ENCODE measurements around the gene ORC5.

The ORC5 gene

DNA sequence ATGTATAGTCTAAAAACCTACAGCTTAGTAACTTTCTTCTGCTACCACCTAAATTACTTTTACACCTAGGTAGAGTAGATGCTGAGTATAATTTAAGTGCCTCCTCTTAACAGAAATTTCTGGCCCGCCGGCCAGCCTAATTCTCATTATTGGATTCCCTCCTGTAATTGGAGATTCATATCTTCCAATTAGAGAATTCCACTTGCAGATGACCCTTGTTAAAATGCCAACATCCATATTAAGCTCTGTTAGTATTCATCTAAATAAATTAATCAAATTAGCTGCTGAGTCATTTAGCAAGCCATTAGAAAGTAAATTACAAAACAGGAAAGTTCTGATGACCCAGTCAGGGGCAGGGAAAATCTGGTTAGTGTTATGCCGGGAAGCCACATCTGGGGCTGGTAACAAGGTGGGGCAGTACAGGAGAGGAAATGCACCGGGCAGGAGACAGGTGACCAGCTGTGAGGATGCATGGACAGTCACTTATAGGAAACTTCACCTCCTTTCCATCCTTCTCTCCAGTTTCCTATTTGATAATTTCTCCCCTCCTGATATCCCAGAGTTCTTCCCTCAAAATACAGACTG lies 82.8 kb downstream of the ORC5 start:
- DNase-seq, result no peak

DNA sequence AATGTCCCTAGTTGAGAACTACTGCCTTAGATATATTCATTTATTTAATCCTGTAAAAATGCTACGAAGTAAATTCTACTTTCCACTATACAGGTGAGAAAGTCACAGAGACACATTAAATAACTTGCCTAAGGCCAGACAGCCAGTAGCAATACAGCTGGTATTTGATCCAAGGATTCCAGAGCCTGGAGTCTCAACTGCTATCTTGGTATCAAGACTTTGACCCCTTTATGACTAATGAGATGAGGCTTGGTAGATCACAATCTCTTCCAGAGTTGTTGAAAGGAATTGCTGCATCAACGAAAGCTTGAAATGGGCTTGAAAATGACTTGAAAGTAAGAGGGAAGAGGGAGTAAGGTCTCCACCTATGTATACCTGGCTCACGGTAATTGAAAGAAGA lies 83.3 kb downstream of the ORC5 start:
- no peak for DNase-seq

DNA sequence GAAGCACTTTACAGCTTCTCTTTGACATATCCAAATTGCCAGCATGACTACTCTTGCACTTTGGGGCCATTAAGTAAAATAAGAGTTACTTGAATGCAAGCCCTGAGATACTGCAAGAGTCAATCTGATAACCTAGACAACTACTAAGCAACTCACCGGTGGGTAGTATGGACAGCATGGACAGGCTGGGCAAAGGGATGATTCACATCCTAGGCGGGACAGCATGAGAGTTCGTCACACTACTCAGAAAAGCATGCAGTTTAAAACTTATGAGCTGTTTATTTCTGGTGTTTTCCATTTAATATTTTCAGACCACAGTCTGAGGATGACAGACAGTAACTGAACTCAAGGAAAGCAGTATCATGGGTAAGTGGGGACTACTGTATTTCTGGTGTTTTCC lies 84.0 kb downstream of the ORC5 start:
- no peak for DNase-seq

DNA sequence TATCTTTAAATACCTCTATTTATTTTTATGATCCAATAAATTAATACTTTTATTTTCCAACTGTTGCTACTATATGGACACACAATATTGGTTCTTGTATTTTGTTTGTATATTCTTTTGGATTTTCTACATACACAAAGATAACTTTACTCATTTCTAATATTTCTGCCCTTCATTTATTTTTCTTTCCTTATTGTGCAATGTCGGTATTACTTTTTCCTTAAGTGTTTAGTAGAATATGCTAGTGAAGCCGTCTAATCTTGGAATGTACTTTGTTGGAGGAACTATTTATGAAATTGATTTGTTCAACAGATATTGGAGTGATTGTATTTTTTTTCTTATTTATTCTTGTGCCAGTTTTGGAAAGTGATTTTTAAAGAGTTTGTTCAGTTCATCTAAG lies 94.0 kb downstream of the ORC5 start:
- no peak for DNase-seq

DNA sequence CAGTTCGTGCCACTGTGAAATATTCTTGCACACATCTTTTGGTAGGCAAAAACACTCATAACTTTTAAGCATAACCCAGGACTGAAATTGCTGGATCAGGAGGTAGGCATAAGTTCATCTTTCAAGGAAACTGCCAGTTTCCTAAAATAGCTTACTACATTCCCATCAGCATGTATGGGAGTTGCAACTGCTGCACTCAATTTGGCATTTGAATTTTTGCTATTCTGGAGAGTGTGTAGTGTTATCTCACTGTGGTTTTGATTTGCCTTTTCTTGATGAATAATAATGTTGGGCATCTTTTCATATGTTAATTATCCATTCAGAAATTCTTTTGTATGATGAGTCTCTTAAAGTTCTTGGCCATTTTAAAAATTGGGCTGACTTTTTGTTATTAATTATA lies 95.2 kb downstream of the ORC5 start:
- DNase-seq, result no peak

DNA sequence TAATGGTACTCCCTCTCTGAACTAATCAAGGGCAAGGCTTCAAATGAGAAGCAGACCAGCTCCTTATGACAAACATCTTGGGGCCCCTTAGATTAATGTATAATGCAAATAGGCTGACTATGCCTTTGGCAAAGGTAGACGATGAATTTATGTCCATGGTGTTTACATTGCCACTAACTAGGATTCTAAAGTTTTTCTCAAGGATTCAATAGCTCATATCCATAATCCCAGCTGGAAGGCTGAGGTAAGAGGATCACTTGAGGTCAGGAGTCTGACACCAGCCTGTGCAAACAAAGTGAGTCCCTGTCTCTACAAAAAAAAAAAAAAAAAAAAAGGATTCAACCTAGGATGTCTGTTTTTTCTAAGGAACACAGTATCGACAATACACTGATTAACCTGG lies 96.5 kb downstream of the ORC5 start:
- DNase-seq, result no peak

DNA sequence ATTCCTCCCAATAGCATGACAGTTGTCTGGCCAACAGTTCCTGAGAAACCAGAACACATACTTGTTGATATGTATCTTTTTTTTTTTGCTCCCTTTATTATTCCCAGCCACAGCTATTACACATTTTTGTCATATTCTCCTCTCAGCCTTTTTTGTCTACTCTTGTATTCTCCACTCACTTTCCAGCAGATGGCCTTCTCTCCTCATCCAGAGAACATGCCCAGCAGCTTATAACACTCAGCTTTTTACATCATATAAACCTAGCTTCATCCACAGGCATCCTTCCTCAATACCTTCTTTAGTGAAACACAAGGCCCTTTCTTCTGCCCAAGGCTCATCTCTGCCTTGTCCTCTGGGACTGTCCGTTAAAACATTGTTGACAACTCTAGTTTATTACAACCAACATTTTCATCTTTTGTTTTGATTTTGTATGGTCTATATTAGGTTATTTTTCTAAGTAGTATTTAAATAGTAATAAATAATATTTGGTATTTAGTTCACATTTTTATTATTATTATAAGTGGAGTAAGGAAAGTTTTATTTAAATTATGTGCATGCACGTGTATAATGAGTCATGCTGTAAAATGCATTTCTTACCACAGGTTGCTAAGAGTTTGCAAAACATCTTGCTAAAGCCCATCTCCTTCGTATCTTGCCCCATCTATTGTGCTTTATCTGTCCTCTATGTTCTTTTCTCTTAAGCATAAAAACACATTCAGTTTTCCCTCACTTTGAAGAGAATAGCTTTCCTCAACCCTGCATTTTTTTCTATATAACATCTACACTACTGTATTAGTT lies 101.5 kb downstream of the ORC5 start:
- peak in 1 of 2 experiments; percentile 47 for DNase-seq

DNA sequence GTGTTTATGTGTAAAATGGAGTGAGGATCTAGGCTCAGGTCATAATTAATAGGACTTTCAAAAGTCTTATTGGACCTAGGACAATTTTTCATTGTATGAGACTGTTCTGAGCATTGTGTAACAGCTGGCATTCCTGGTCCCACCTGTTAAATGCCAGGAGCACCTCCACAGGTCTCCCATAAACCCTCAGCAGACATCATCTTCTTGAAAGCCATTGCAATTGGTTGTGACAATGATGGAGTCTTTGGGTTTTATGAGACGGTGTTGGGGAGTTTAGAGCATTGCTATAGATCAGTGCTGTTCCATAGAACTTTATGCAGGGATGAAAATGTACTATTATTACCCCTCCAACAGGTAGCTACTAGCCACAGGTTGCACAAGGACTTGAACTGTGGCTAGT lies 108.9 kb downstream of the ORC5 start:
- no peak for DNase-seq

DNA sequence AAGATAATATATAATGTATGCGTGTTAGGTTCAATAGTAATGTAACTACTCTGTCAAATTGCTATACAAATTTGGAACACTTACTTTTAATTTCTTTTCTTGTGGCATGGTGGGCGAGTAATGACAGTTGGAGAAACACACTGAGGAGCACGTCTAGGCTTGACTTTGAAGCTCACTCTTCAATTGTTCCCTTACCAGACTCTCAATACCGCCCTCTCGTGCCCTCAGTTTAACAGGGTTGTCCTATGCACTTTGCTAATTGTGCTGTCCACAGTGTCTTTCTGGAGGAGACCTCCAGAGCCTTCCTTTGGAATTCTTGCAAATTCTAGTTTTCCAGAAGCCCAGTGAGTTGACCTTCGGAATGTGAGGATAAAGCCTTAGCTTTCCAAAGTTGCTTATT lies 111.1 kb downstream of the ORC5 start:
- DNase-seq, result no peak

DNA sequence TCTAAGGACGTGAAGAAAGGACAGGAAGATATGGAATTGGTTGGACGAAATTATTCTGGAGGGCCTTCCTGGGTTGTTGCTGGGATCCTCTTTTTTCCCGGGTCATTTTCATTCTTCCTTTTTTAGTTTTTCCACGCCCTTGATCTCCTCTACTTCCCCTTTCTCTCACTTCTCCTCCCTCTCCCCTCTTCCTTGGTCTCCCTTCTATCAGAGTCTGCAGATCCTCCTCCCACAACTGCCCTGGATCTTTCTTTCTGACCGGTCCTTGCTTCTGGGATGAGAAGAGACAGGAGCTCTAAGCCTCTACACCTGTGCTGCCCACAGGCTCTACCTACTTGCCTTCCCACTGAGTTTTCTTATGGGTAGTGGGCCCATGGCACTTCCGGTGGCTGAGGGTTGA lies 114.7 kb downstream of the ORC5 start:
- DNase-seq, result no peak

DNA sequence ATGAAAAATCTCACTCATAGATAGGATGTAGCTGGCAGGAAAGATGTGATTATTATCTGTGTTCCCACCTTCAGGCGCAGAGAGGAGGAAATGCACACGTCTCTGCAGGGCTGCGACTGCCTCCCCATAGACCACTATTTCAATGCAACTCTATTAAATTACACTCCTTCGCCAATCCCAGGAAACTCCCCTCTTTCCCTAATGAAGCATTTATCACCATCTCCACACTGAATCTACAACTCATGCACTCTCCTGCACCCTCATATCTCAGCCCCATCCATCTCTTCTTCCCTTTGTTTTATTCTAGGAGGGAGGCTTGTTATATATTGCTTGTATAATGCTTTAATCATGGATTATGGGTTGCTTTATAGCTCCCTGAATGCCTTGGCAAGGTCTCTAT lies 116.6 kb downstream of the ORC5 start:
- DNase-seq, result no peak

DNA sequence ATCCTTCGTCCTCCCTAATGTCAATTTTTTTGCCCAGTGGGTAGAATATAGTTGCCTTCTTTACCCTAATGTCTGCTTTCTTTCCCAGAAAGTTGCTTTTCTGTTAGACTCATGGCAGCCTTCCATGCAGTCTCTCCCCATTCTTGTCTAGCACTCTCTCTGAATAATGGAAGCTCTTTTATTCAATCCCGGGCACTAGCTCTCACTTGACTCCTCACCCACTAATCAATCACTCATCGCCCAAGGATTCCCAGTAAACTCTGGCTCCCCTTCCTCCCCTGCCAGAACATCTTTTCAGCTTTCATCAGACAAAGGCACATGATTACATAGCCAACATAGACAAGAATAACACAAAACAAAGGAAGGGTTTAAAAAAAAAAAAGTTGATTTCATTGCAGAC lies 118.2 kb downstream of the ORC5 start:
- DNase-seq, result no peak

DNA sequence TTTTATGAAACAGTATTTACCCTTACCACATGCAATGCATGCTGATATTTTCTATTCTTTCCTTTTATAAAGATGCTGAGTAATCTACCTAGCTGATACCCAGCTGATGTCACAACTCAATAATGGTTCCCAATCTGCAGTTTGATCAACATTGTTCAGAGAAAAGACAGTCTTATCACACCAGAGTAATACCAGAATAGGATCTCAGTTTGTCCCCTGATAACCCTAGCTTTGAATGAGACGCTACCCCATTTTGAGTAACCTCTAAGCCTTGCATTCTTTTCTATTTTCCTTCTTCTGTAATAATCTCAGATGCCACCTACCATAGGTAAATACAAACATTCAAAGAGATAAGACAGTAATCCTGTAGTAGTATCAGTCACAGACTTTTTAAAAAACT lies 118.8 kb downstream of the ORC5 start:
- DNase-seq, result no peak
